Tibial nerve (tissue), 4 donors: ENCODE data around the gene ALOX15B. TPM values are rescaled to one million over a fixed set of nuclear protein-coding genes. Genes with fewer than 3 reads are reported as not detected.

Experiments used
- DNase-seq, 2 donors: peaks; one replicate each; pipeline ENCODE4 v3.0.0-alpha.2; 2019; ENCODE audit warnings: low spot score in 2 of 2
- H3K27ac ChIP-seq, 4 donors: fragments of 200-600 bp; sonication (generic) in 3 of 4; one replicate each; pipeline ENCODE4 v1.5.1; 2017 to 2019; ENCODE audit warnings: mild to moderate bottlenecking in 1 of 4
- H3K27me3 ChIP-seq, 2 donors: fragments of 200-600 bp; sonication (generic) in 1 of 2; one replicate each; pipeline versions ENCODE4 v1.5.1 to v1.6.0; 2017 to 2019
- H3K36me3 ChIP-seq, 3 donors: fragments of 200-600 bp; sonication (generic); one replicate each; pipeline ENCODE4 v1.5.1; 2018 to 2019
- H3K4me1 ChIP-seq, 4 donors: fragments of 200-600 bp; sonication (generic) in 3 of 4; one replicate each; pipeline ENCODE4 v1.5.1; 2017 to 2019
- H3K4me3 ChIP-seq, 4 donors: fragments of 200-600 bp; sonication (generic) in 3 of 4; one replicate each; pipeline ENCODE4 v1.5.1; 2017 to 2019; ENCODE audit warnings: mild to moderate bottlenecking in 1 of 4, moderate library complexity in 1 of 4
- H3K9me3 ChIP-seq, 4 donors: fragments of 200-600 bp; sonication (generic) in 3 of 4; one replicate each; pipeline ENCODE4 v1.5.1; 2017 to 2019
- EP300 ChIP-seq, 2 donors: sonication (generic); formaldehyde crosslinking; IDR thresholded peaks; one replicate each; pipeline ENCODE4 v1.6.1; 2017; ENCODE audit warnings: antibody characterized with exemption in 2 of 2, mild to moderate bottlenecking in 1 of 2
- POLR2A ChIP-seq, 2 donors: fragments of 450-650 bp; IDR thresholded peaks; one replicate each; pipeline ENCODE4 v1.6.1; 2017; ENCODE audit warnings: antibody characterized with exemption in 2 of 2, mild to moderate bottlenecking in 2 of 2, moderate library complexity in 2 of 2
- WGBS, 2 donors: methylation state at CpG; one replicate each; pipeline ENCODE4 v1.1.5; 2018; 5-methylcytosine and 5-hydroxymethylcytosine counted together
- total RNA-seq, 4 donors: library from RNA; depleted of rRNA; stranded (reverse); fragments of >200 nt; gene quantifications; one replicate each; pipeline ENCODE4 v1.1.0, GENCODE V29; 2016
- TF ChIP-seq, protein P1 (sequence below), 5 experiments: fragments of 200-600 bp in 3 of 5; fragments of 450-650 bp in 2 of 5; sonication (generic) in 3 of 5; IDR thresholded peaks; one replicate each; pipeline ENCODE4 v1.5.1; 2016 to 2019; ENCODE audit warnings: antibody characterized with exemption in 5 of 5, mild to moderate bottlenecking in 3 of 5, moderate library complexity in 2 of 5

ALOX15B gene
- total RNA-seq, 4 donors from 2014 or later = 3.8 to 22.8 (median 9.3) TPM

DNA sequence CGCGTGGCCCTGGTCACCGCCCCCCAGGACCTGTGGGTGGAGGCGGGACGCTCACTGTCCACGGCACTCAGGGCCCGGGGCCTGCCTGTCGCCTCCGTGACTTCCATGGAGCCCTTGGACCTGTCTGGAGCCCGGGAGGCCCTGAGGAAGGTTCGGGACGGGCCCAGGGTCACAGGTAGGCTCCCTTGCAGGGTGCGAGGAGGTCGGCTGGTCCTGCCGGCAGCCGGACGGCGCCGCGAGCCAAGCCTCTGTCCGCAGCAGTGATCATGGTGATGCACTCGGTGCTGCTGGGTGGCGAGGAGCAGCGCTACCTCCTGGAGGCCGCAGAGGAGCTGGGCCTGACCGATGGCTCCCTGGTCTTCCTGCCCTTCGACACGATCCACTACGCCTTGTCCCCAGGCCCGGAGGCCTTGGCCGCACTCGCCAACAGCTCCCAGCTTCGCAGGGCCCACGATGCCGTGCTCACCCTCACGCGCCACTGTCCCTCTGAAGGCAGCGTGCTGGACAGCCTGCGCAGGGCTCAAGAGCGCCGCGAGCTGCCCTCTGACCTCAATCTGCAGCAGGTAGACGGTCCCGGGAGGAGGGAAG is 35.2 kb upstream of the ALOX15B start:
- H3K27ac ChIP-seq = no peak overlapping the region
- peaks cover 0 to 20% (median 14%) of the 10 kb centered on the region in 4 donors for H3K4me1 ChIP-seq
- peaks cover 0 to 78% of the 10 kb centered on the region in 2 donors for H3K27me3 ChIP-seq
- WGBS, 2 donors = 39 to 46% methylated on average over 26 to 41 of the region's 44 CpGs
- DNase-seq = no peak
- no peaks in the 10 kb centered on the region for H3K36me3 ChIP-seq
- no peaks in the 10 kb centered on the region for H3K9me3 ChIP-seq
- H3K4me3 ChIP-seq = peak overlapping the region in 1 of 4 donors; percentile 19
- TF ChIP-seq, protein P1, sequence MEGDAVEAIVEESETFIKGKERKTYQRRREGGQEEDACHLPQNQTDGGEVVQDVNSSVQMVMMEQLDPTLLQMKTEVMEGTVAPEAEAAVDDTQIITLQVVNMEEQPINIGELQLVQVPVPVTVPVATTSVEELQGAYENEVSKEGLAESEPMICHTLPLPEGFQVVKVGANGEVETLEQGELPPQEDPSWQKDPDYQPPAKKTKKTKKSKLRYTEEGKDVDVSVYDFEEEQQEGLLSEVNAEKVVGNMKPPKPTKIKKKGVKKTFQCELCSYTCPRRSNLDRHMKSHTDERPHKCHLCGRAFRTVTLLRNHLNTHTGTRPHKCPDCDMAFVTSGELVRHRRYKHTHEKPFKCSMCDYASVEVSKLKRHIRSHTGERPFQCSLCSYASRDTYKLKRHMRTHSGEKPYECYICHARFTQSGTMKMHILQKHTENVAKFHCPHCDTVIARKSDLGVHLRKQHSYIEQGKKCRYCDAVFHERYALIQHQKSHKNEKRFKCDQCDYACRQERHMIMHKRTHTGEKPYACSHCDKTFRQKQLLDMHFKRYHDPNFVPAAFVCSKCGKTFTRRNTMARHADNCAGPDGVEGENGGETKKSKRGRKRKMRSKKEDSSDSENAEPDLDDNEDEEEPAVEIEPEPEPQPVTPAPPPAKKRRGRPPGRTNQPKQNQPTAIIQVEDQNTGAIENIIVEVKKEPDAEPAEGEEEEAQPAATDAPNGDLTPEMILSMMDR (IDR thresholded peaks at IDR 0.05) = no peak
- TF ChIP-seq EP300 (IDR thresholded peaks at IDR 0.05) (no peak), POLR2A (IDR thresholded peaks at IDR 0.05) (no peak)

DNA sequence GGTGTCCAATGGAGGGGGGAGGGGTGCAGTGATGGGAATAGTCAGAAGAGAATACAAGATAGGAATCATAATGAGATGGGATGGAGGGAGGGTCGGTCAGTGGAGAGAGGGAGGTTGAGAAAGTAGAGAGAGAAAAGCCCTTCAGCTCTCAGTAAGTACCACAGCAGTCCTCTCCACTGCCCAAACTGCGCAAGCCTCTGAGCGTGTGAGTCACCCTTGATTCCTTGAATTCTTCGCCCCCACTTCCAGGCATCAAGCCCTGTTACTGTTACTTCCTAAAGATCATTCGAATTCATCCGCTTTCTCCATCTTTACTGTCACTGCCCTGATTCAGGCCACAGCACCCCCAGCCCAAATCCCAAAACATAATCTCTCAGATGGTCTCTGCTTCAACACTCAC is 34.0 kb upstream of the ALOX15B start:
- Histone ChIP-seq H3K9me3 (no peaks in the 10 kb centered on the region), H3K4me3 (no peak overlapping the region), H3K36me3 (no peaks in the 10 kb centered on the region), H3K27ac (no peak overlapping the region), H3K27me3 (peaks cover 0 to 67% of the 10 kb centered on the region in 2 donors), H3K4me1 (peaks cover 0 to 20% (median 14%) of the 10 kb centered on the region in 4 donors)
- no peak for DNase-seq
- 73 to 78% methylated on average over 6 of the region's 6 CpGs for WGBS, 2 donors
- TF ChIP-seq EP300 (IDR thresholded peaks at IDR 0.05) (no peak), POLR2A (IDR thresholded peaks at IDR 0.05) (no peak)
- TF ChIP-seq, protein P1 (IDR thresholded peaks at IDR 0.05) = no peak

DNA sequence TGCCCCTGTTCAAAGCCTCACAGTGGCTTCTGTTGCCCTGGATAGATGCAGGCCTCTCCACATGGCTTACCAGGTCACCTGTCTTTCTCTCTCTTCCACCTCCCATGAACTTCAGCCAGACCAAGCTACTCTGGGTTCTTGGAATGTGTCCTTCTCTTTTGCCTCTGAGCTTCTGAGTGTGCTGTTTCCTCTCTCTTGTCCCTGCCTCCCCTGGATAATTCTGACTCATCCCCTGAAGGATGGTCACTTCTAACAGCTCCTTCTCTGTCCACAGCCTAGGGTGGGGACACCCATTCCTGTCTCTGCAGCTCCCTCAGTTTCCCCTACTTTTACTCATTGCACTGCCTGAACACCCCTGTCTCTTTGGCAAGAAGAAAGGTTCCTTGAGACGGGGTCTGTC is 33.5 kb upstream of the ALOX15B start:
- Histone ChIP-seq H3K4me3 (no peak overlapping the region), H3K36me3 (no peaks in the 10 kb centered on the region), H3K27me3 (peaks cover 0 to 64% of the 10 kb centered on the region in 2 donors), H3K27ac (no peak overlapping the region), H3K9me3 (no peaks in the 10 kb centered on the region), H3K4me1 (peaks cover 0 to 20% (median 14%) of the 10 kb centered on the region in 4 donors)
- TF ChIP-seq POLR2A (IDR thresholded peaks at IDR 0.05) = no peak
- TF ChIP-seq, protein P1 (IDR thresholded peaks at IDR 0.05) = no peak
- TF ChIP-seq EP300 (IDR thresholded peaks at IDR 0.05) = no peak
- WGBS, 2 donors = 91 to 92% methylated on average over 1 of the region's 1 CpG
- no peak for DNase-seq

- H3K36me3 ChIP-seq = no peaks in the 10 kb centered on the region
- no peak for TF ChIP-seq EP300 (IDR thresholded peaks at IDR 0.05)
- TF ChIP-seq, protein P1 (IDR thresholded peaks at IDR 0.05) = no peak
- no peak overlapping the region for H3K27ac ChIP-seq
- peaks cover 0 to 56% of the 10 kb centered on the region in 2 donors for H3K27me3 ChIP-seq
- WGBS, 2 donors = 89 to 95% methylated on average over 30 of the region's 30 CpGs
- no peaks in the 10 kb centered on the region for H3K9me3 ChIP-seq
- no peak for DNase-seq
- no peak overlapping the region for H3K4me3 ChIP-seq
- peaks cover 0 to 20% (median 14%) of the 10 kb centered on the region in 4 donors for H3K4me1 ChIP-seq
These were observed 32.7 kb upstream of the ALOX15B start for GRCh38 chr17:8005967-8006730.
